ENCODE results near the gene ZFY.
A peak's percentile ranks its signal among the peaks of the same experiment; 100 is the strongest.

- TF ChIP-seq CTCF (IDR thresholded peaks at IDR 0.05 in 8 of 11, conservative IDR thresholded peaks at IDR 0.05 in 3 of 11) (peak in 4 of 11 experiments; percentile 79 to 88 (median 87)), POLR2A (IDR thresholded peaks at IDR 0.05) (peak in 1 of 3 donors; percentile 16), POLR2AphosphoS5 (IDR thresholded peaks at IDR 0.05) (no peak)
Measured at GRCh38 chrY:2935716-2936435, 695 bp downstream of the ZFY start.

Data from spleen (tissue), 7 donors.